Activated CD4-positive, alpha-beta T cell treated with anti-CD3 and anti-CD28 coated beads for 36 hours (primary cell): Measurements from ENCODE around the gene MCF2L2. TPM values are rescaled to one million over a fixed set of nuclear protein-coding genes. Genes with fewer than 3 reads are reported as not detected.

Experiments
- ATAC-seq: fragments of 200-7000 bp; cut with Tn5 transposase; one replicate; pipeline ENCODE4 v1.10.0; 2021; ENCODE audit warnings: mild to moderate bottlenecking, moderate library complexity
- CTCF ChIA-PET: fragments of 350-600 bp; sonication (Branson Sonifier 250); formaldehyde crosslinking; loops from one replicate; lab custom pipeline; 2021; ENCODE audit warnings: antibody characterized with exemption; lab: Charles Lee
- POLR2A ChIA-PET: fragments of 350-600 bp; sonication (Branson Sonifier 250); formaldehyde crosslinking; loops from one replicate; lab custom pipeline; 2021; ENCODE audit warnings: antibody characterized with exemption, inconsistent platforms; lab: Charles Lee
- DNase-seq: peaks from one replicate; pipeline ENCODE4 v3.0.0-alpha.2; 2020
- H3K27ac Mint-ChIP-seq: one replicate; pipeline ENCODE4 v1.8.0; 2021; ENCODE audit warnings: mixed read lengths
- H3K27me3 Mint-ChIP-seq: one replicate; pipeline ENCODE4 v1.8.0; 2021; ENCODE audit warnings: mixed read lengths
- H3K36me3 Mint-ChIP-seq: one replicate; pipeline ENCODE4 v1.8.0; 2021; ENCODE audit warnings: low read depth, mixed read lengths
- H3K4me1 Mint-ChIP-seq: one replicate; pipeline ENCODE4 v1.8.0; 2021; ENCODE audit warnings: mixed read lengths
- H3K4me3 Mint-ChIP-seq: one replicate; pipeline ENCODE4 v1.8.0; 2021; ENCODE audit warnings: mild to moderate bottlenecking, moderate library complexity, mixed read lengths
- H3K9me3 Mint-ChIP-seq: one replicate; pipeline ENCODE4 v1.8.0; 2021; ENCODE audit warnings: low read depth, mixed read lengths
- intact Hi-C, 2 experiments: fragments of 100-400 bp; cut with DNase I in 1 of 2; cut with micrococcal nuclease in 1 of 2; formaldehyde crosslinking; loops; one replicate each; pipeline versions ENCODE4 v1.14.2 to v1.15.1; 2022 to 2024; cut with DNase I, micrococcal nuclease
- total RNA-seq, 2 experiments: library from RNA; stranded (reverse); gene quantifications; one replicate each; pipeline ENCODE4 v1.2.3, GENCODE V29; 2021

MCF2L2 gene
- total RNA-seq, 2 experiments from 2014 or later: 1.9 to 2.3 TPM

- no peak for ATAC-seq
- Mint-ChIP-seq H3K36me3 (no peaks in the 10 kb centered on the region), H3K9me3 (no peaks in the 10 kb centered on the region), H3K4me3 (no peak overlapping the region), H3K4me1 (no peaks in the 10 kb centered on the region), H3K27me3 (no peaks in the 10 kb centered on the region), H3K27ac (no peak overlapping the region)
- intact Hi-C loops: loop anchor here in 1 of 2 experiments (10.0 kb wide), 1 partner anchor 794 kb away; no protein-coding TSS in a partner anchor
- DNase-seq: no peak
- ChIA-PET POLR2A (interaction anchor here (0.6 kb wide), 1 partner anchor 9 kb away, joined by 3 read pairs; no protein-coding TSS in a partner anchor), CTCF (interaction anchor here (0.6 to 1.1 kb wide), 2 partner anchors 11 to 321 kb away, joined by 4 read pairs; no protein-coding TSS in a partner anchor)
These were observed 31.9 kb upstream of the MCF2L2 start for GRCh38 chr3:183460081-183461055.

GRCh38 chr3:183455089-183455488 lies 26.7 kb upstream of the MCF2L2 start:
- no peak overlapping the region for H3K4me3 Mint-ChIP-seq
- ChIA-PET CTCF (interaction anchor here (0.7 kb wide), 1 partner anchor 109 kb away, joined by 3 read pairs; no protein-coding TSS in a partner anchor), POLR2A (no interaction called here)
- intact Hi-C loops: no loop called here
- no peak overlapping the region for H3K27ac Mint-ChIP-seq
- no peak for DNase-seq
- H3K36me3 Mint-ChIP-seq: no peaks in the 10 kb centered on the region
- no peak for ATAC-seq
- no peaks in the 10 kb centered on the region for H3K27me3 Mint-ChIP-seq
- H3K9me3 Mint-ChIP-seq: no peaks in the 10 kb centered on the region
- no peaks in the 10 kb centered on the region for H3K4me1 Mint-ChIP-seq

- H3K27ac Mint-ChIP-seq: no peak overlapping the region
- CTCF ChIA-PET: no interaction called here
- DNase-seq (no peak), ATAC-seq (no peak)
- intact Hi-C loops: no loop called here
- no peaks in the 10 kb centered on the region for H3K36me3 Mint-ChIP-seq
- H3K4me3 Mint-ChIP-seq: no peak overlapping the region
- POLR2A ChIA-PET: no interaction called here
- H3K4me1 Mint-ChIP-seq: peaks cover under 1% of the 10 kb centered on the region
- H3K27me3 Mint-ChIP-seq: no peaks in the 10 kb centered on the region
- no peaks in the 10 kb centered on the region for H3K9me3 Mint-ChIP-seq
These were observed 25.6 kb upstream of the MCF2L2 start for GRCh38 chr3:183454064-183454463.

- Mint-ChIP-seq H3K4me1 (peaks cover 9% of the 10 kb centered on the region), H3K36me3 (no peaks in the 10 kb centered on the region), H3K27me3 (no peaks in the 10 kb centered on the region), H3K4me3 (no peak overlapping the region), H3K27ac (no peak overlapping the region), H3K9me3 (no peaks in the 10 kb centered on the region)
- POLR2A ChIA-PET: no interaction called here
- CTCF ChIA-PET: interaction anchor here (1.1 kb wide), 1 partner anchor 10 kb away, joined by 4 read pairs; no protein-coding TSS in a partner anchor
- no peak for ATAC-seq
- intact Hi-C loops: no loop called here
- DNase-seq: no peak
These were observed 21.4 kb upstream of the MCF2L2 start for GRCh38 chr3:183449791-183450190.

- no peak for DNase-seq
- POLR2A ChIA-PET: no interaction called here
- intact Hi-C loops: no loop called here
- no peak for ATAC-seq
- peaks cover 9% of the 10 kb centered on the region for H3K4me1 Mint-ChIP-seq
- no peak overlapping the region for H3K27ac Mint-ChIP-seq
- peaks cover 3% of the 10 kb centered on the region for H3K9me3 Mint-ChIP-seq
- no peak overlapping the region for H3K4me3 Mint-ChIP-seq
- no peaks in the 10 kb centered on the region for H3K27me3 Mint-ChIP-seq
- no peaks in the 10 kb centered on the region for H3K36me3 Mint-ChIP-seq
- CTCF ChIA-PET: interaction anchor here (1.1 kb wide), 1 partner anchor 10 kb away, joined by 4 read pairs; no protein-coding TSS in a partner anchor
These were observed 21.0 kb upstream of the MCF2L2 start for GRCh38 chr3:183449391-183449790.

GRCh38 chr3:183448369-183449128 lies 20.1 kb upstream of the MCF2L2 start:
- intact Hi-C loops: no loop called here
- H3K27ac Mint-ChIP-seq: no peak overlapping the region

GRCh38 chr3:183447206-183448001 lies 19.0 kb upstream of the MCF2L2 start:
- peaks cover 9% of the 10 kb centered on the region for H3K4me1 Mint-ChIP-seq
- peaks cover 14% of the 10 kb centered on the region for H3K9me3 Mint-ChIP-seq
- ChIA-PET POLR2A (interaction anchor here (0.6 kb wide), 1 partner anchor 17 kb away, joined by 3 read pairs; no protein-coding TSS in a partner anchor), CTCF (interaction anchor here (0.6 to 1.4 kb wide), 4 partner anchors 9 to 19 kb away, joined by 3 to 5 read pairs (median 3); partner anchors contain the start of gene MCF2L2)
- peak overlapping the region; percentile 73 for H3K27ac Mint-ChIP-seq
- ATAC-seq: peak; percentile 93
- H3K27me3 Mint-ChIP-seq: no peaks in the 10 kb centered on the region
- peak; percentile 88 for DNase-seq
- peak overlapping the region; percentile 93 for H3K4me3 Mint-ChIP-seq
- peaks cover 4% of the 10 kb centered on the region for H3K36me3 Mint-ChIP-seq
- intact Hi-C loops: loop anchor here (1.0 to 2.0 kb wide), 2 partner anchors 17 kb away; no protein-coding TSS in a partner anchor

More at GRCh38 chr3:183448369-183449128, 20.1 kb upstream of the MCF2L2 start:
- H3K27me3 Mint-ChIP-seq: no peaks in the 10 kb centered on the region
- DNase-seq (no peak), ATAC-seq (no peak)
- H3K4me3 Mint-ChIP-seq: peak overlapping the region; percentile 6
- ChIA-PET CTCF (interaction anchor here (1.0 to 1.4 kb wide), 2 partner anchors 10 to 20 kb away, joined by 3 to 5 read pairs; partner anchors contain the start of gene MCF2L2), POLR2A (interaction anchor here (0.6 kb wide), 1 partner anchor 18 kb away, joined by 3 read pairs; no protein-coding TSS in a partner anchor)
- no peaks in the 10 kb centered on the region for H3K36me3 Mint-ChIP-seq
- peaks cover 9% of the 10 kb centered on the region for H3K4me1 Mint-ChIP-seq
- H3K9me3 Mint-ChIP-seq: peaks cover 7% of the 10 kb centered on the region

- Mint-ChIP-seq H3K4me1 (peaks cover 9% of the 10 kb centered on the region), H3K9me3 (peaks cover 14% of the 10 kb centered on the region), H3K4me3 (peak overlapping the region; percentile 93), H3K27me3 (no peaks in the 10 kb centered on the region), H3K36me3 (peaks cover 4% of the 10 kb centered on the region), H3K27ac (no peak overlapping the region)
- DNase-seq: no peak
- no peak for ATAC-seq
- CTCF ChIA-PET: interaction anchor here (1.4 kb wide), 1 partner anchor 11 kb away, joined by 3 read pairs; no protein-coding TSS in a partner anchor
- intact Hi-C loops: loop anchor here (1.0 to 2.0 kb wide), 2 partner anchors 16 to 17 kb away; no protein-coding TSS in a partner anchor
- POLR2A ChIA-PET: no interaction called here
These were observed 18.4 kb upstream of the MCF2L2 start for GRCh38 chr3:183446838-183447205.

GRCh38 chr3:183444748-183445147 lies 16.3 kb upstream of the MCF2L2 start:
- H3K36me3 Mint-ChIP-seq: peaks cover 4% of the 10 kb centered on the region
- ChIA-PET CTCF (no interaction called here), POLR2A (no interaction called here)
- no peak overlapping the region for H3K4me3 Mint-ChIP-seq
- H3K27ac Mint-ChIP-seq: no peak overlapping the region
- DNase-seq (no peak), ATAC-seq (no peak)
- intact Hi-C loops: no loop called here
- no peaks in the 10 kb centered on the region for H3K27me3 Mint-ChIP-seq
- peaks cover 9% of the 10 kb centered on the region for H3K4me1 Mint-ChIP-seq
- peaks cover 14% of the 10 kb centered on the region for H3K9me3 Mint-ChIP-seq
